AG10803 (cell line): ENCODE measurements around the gene GTF2H2C.
"Not testable (repeated sequence)": the region's sequence is repeated elsewhere in the genome, so short reads cannot be mapped to it uniquely, and the experiment has no call there.

Experiments
- DNase-seq: peaks from one replicate; pipeline ENCODE4 v3.0.0; 2010; ENCODE audit warnings: low read depth
- H3K4me3 ChIP-seq: 2 replicates; pipeline ENCODE4 v1.5.1; 2011; ENCODE audit warnings: mild to moderate bottlenecking, low read length, control low read depth
- TF ChIP-seq, protein P1 (sequence below): conservative IDR thresholded peaks from 2 replicates; pipeline ENCODE4 v1.5.1; 2011; ENCODE audit warnings: mild to moderate bottlenecking, low read length, control low read depth, inconsistent platforms

The GTF2H2C gene

DNA sequence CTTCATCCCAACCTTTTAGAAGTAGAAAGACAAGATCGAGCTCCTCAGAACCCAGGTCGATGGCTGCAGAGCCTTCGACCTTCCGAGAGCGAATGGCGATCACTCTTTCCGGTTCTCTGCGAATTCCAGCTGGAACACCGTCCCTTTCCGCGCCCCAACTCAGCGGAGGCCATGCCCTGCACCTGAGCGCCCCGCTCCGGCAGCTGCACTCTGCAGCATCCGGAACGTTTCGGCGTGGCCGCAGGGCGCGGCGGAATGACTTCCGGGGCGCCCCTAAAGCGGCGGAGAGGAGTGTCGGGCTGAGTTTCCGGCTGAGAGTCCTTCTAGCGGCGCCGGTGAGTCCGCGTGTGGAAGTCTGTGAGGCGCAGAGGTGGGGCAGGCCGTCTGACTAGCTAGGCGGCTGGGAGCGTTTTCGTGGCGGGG is at the start of gene GTF2H2C:
GTF2H2C (plus strand) TSS at position 284 of the 423 bp plus-strand sequence. CDS start 4,942 bp downstream, outside the sequence.
- peak within 1 kb of the TSS; percentile 56 for H3K4me3 ChIP-seq
- TF ChIP-seq, protein P1, sequence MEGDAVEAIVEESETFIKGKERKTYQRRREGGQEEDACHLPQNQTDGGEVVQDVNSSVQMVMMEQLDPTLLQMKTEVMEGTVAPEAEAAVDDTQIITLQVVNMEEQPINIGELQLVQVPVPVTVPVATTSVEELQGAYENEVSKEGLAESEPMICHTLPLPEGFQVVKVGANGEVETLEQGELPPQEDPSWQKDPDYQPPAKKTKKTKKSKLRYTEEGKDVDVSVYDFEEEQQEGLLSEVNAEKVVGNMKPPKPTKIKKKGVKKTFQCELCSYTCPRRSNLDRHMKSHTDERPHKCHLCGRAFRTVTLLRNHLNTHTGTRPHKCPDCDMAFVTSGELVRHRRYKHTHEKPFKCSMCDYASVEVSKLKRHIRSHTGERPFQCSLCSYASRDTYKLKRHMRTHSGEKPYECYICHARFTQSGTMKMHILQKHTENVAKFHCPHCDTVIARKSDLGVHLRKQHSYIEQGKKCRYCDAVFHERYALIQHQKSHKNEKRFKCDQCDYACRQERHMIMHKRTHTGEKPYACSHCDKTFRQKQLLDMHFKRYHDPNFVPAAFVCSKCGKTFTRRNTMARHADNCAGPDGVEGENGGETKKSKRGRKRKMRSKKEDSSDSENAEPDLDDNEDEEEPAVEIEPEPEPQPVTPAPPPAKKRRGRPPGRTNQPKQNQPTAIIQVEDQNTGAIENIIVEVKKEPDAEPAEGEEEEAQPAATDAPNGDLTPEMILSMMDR = peak; percentile 18; the same call in 1 of the 2 replicates
- peak; percentile 68 for DNase-seq

DNA sequence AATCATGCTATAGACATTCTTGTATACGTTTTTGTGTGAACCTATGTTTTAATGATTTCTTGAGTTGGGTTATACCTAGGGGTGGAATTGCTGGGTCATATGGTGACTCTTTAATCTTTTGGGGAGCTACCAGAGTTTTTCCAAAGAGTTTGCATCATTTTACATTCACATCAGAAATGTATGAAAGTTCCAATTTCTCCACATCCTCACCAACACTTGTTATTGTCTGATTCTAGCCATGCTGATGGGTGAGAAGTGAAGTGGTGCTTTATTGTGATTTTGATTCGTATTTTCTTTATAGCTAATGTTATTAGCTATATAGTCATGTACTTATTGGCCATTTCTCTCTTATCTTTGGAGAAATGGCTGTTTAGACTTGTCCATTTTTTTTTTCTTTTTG is 49.3 kb upstream of the GTF2H2C start:
- TF ChIP-seq, protein P1 = no peak
- no peak overlapping the region for H3K4me3 ChIP-seq
- no peak for DNase-seq

DNA sequence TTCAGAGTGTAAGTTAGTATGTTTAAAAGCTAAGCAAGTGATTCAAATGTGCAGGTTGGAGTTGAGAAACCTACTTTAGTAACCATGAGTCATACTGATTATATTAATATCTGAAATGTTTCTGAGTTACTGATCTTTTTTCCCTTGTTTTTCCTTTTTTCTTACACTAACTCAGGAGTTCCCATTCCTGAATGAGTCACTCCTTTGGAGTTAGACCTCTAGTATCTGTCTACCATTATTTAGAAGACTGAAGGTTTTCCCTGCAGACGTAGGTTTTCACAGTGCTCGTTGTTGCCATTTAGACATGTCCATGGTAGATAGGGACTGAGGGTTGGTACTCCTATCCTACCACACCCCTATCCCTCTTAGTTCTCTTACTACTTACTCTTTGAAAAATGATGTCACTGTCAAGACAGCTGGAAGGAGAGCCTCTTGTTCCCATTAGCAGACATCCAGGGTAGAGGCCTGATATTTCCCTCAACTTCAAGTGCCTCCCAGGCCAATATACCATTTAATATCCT is 47.2 kb upstream of the GTF2H2C start:
- H3K4me3 ChIP-seq = no peak overlapping the region
- peak; percentile 49 for DNase-seq

DNA sequence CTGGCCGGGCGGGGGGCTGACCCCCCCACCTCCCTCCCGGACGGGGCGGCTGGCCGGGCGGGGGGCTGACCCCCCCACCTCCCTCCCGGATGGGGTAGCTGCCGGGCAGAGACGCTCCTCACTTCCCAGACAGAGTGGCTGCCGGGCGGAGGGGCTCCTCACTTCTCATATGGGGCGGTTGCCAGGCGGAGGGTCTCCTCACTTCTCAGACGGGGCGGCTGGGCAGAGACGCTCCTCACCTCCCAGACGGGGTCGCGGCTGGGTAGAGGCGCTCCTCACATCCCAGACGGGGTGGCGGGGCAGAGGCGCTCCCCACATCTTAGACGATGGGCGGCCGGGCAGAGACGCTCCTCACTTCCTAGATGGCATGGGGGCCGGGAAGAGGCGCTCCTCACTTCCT is 44.4 kb upstream of the GTF2H2C start:
- DNase-seq, H3K4me3 ChIP-seq: not testable (repeated sequence)

More for the DNA sequence above, 47.2 kb upstream of the GTF2H2C start:
- TF ChIP-seq, protein P1 = no peak

DNA sequence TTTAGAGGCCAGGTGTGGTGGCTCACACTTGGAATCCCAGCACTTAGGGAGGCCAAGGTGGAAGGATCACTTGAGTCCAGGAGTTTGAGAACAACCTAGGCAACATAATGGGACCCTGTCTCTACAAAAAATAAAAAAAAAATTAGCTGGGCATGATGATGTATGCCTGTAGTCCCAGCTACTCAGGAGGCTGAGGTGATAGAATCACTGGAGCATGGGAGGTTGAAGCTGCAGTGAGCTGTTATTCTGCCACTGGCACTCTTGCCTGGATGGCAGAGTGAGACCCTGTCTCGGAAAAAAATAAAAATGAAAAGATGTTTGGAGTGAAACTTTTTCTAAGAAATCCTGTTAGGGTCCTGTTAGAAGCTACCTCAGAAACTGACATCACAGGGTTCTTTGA is 43.2 kb upstream of the GTF2H2C start:
- no peak overlapping the region for H3K4me3 ChIP-seq
- TF ChIP-seq, protein P1 = no peak
- no peak for DNase-seq

DNA sequence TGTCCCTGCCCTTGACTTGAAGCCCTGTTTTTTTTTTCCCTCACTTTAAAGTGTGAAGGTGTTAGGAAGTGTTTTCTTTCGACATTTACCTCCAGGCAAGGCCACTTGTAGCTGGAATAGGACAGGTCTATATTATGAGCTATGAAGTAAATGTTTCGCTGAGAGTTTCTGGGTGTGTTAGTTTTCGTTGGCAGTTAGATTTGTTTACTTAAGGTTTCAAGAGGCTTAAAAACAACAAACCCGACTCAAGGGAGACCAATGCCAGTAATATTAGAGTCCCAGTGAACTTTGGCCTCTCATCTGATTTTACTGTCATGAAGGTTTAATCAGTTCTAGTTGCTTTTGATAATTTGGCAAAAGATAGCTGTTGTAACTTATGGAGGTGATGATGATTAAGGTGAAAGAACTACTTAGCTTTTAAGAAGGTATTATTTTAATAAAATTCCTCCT is 42.2 kb upstream of the GTF2H2C start:
- TF ChIP-seq, protein P1 = no peak
- no peak for DNase-seq

DNA sequence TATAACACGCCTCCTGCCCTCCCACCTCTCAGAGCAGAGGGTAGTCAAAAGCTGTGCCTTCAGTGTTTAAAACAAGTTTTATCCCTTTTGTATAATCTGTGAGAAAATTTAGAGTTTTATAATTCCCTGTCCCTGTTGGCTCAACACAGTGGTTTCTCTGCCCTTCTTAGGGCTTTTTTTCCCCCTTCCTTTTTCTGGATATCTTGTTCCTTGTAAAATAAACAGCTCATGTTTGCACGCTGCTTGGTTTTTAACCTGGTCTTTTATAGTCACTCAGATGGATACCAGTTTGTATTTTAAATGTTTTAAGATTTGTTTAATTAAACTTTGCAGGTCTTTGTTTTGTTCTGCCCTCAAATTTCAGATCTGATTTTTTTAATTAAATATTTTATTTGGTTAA is 40.7 kb upstream of the GTF2H2C start:
- DNase-seq = no peak
- H3K4me3 ChIP-seq = no peak overlapping the region
- TF ChIP-seq, protein P1 = no peak

More for the DNA sequence above, 42.2 kb upstream of the GTF2H2C start:
- H3K4me3 ChIP-seq = no peak overlapping the region
